ENCODE measurements around the gene DLGAP1. TPM values are rescaled to one million over a fixed set of nuclear protein-coding genes. Genes with fewer than 3 reads are reported as not detected.
A peak's percentile ranks its signal among the peaks of the same experiment; 100 is the strongest.

DLGAP1 gene
- polyA plus RNA-seq, 1 experiment = 0.09 TPM

DNA sequence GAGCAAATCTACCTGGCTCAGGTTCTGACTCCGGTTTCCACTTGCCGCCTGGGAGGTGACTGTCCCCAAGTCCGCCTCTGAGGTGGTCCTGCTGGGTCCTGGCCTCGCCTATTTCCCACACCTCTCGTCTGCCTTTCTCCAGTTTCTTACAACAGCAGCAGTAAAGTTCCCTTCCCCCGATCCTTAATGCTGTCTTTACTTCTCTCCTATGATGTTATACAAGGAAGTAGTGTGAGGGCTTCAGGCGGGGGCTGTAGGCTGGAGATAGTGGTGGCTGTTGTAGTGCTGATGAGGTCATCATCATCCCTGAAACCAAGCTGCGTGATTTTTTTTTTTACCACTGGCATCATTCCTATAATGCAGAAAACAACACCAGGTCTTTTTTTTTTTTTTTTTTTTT, 986.3 kb downstream of the DLGAP1 start:
- ChIA-PET CTCF (interaction anchor here (3.5 kb wide), 1 partner anchor 197 kb away, joined by 12 read pairs; no protein-coding TSS in a partner anchor), POLR2A (no interaction called here)
- TF ChIP-seq, protein P1, sequence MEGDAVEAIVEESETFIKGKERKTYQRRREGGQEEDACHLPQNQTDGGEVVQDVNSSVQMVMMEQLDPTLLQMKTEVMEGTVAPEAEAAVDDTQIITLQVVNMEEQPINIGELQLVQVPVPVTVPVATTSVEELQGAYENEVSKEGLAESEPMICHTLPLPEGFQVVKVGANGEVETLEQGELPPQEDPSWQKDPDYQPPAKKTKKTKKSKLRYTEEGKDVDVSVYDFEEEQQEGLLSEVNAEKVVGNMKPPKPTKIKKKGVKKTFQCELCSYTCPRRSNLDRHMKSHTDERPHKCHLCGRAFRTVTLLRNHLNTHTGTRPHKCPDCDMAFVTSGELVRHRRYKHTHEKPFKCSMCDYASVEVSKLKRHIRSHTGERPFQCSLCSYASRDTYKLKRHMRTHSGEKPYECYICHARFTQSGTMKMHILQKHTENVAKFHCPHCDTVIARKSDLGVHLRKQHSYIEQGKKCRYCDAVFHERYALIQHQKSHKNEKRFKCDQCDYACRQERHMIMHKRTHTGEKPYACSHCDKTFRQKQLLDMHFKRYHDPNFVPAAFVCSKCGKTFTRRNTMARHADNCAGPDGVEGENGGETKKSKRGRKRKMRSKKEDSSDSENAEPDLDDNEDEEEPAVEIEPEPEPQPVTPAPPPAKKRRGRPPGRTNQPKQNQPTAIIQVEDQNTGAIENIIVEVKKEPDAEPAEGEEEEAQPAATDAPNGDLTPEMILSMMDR (IDR thresholded peaks at IDR 0.05; ENCODE audit: low read depth, low read length) = no peak
- H3K4me3 ChIP-seq (ENCODE audit: low read depth, low read length) = no peak overlapping the region
- no peak for DNase-seq (ENCODE audit: low read depth, low spot score)
- H3K27me3 ChIP-seq (ENCODE audit: control insufficient read depth, insufficient read depth, low read length) = no peaks in the 10 kb centered on the region
- H3K27ac ChIP-seq (ENCODE audit: low read depth, low read length) = no peak overlapping the region
- no peaks in the 10 kb centered on the region for H3K9me3 ChIP-seq (ENCODE audit: control insufficient read depth, insufficient read depth, low read length)

DNA sequence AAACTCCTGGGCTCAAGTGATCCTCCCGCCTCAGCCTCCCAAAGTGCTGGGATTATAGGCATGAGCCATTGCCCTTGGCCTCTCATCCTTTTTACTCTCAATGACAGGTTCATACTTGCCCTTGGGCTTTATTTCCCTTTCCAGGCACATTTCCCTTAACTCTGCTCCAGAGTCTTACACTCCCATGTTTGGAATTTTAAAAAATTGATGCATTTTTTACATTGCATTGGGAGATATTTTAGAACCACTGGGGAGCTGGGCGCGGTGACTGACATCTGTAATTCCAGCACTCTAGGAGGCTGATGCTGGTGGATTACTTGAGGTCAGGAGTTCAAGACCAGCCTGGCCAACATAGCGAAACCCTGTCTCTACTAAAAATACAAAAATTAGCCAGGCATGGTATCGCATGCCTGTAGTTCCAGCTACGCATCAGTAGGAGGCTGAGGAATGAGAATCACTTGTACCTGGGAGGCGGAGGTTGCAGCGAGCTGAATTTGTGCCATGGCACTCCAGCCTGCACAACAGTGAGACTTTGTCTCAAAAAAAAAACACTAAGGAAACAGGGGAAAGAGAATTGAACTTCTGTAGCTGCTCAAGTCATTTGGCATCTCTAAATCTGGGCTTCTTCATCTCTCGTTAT, 986.9 kb downstream of the DLGAP1 start:
- TF ChIP-seq, protein P1 (IDR thresholded peaks at IDR 0.05; ENCODE audit: low read depth, low read length) = peak; percentile 14; the same call in 1 of the 2 replicates
- no peaks in the 10 kb centered on the region for H3K9me3 ChIP-seq (ENCODE audit: control insufficient read depth, insufficient read depth, low read length)
- H3K4me3 ChIP-seq (ENCODE audit: low read depth, low read length) = no peak overlapping the region
- ChIA-PET POLR2A (no interaction called here), CTCF (interaction anchor here (3.5 kb wide), 1 partner anchor 198 kb away, joined by 12 read pairs; no protein-coding TSS in a partner anchor)
- no peak overlapping the region for H3K27ac ChIP-seq (ENCODE audit: low read depth, low read length)
- DNase-seq (ENCODE audit: low read depth, low spot score) = no peak
- H3K27me3 ChIP-seq (ENCODE audit: control insufficient read depth, insufficient read depth, low read length) = no peaks in the 10 kb centered on the region

DNA sequence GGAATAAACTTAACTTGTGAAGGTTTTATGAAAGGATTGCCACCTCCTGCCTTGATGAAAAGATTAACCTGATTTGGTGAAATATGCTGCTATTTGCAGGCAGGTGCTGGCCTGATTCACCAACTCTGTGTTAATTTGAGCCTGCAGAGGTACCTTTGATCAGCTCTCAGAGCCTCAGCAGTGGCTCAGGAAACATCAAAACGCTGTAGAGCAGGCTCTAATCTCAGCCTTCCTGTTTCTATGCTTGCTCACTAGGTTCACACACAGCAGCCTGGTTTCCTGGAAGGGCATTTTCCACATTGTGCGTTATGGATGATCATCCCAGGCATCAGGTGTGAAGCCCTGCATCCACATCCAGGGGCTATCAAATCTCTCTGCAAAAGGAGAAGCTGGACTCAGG, 988.2 kb downstream of the DLGAP1 start:
- Histone ChIP-seq H3K27me3 (ENCODE audit: control insufficient read depth, insufficient read depth, low read length) (no peaks in the 10 kb centered on the region), H3K4me3 (ENCODE audit: low read depth, low read length) (no peak overlapping the region), H3K27ac (ENCODE audit: low read depth, low read length) (no peak overlapping the region), H3K9me3 (ENCODE audit: control insufficient read depth, insufficient read depth, low read length) (peaks cover 2% of the 10 kb centered on the region; the same call in 1 of the 2 replicates)
- ChIA-PET POLR2A (interaction anchor here (0.6 kb wide), 1 partner anchor 157 kb away, joined by 4 read pairs; no protein-coding TSS in a partner anchor), CTCF (interaction anchor here (0.6 to 3.6 kb wide), 10 partner anchors 10 to 199 kb away, joined by 3 to 15 read pairs (median 4); no protein-coding TSS in a partner anchor)
- DNase-seq (ENCODE audit: low read depth, low spot score) = no peak
- TF ChIP-seq, protein P1 (IDR thresholded peaks at IDR 0.05; ENCODE audit: low read depth, low read length) = no peak

DNA sequence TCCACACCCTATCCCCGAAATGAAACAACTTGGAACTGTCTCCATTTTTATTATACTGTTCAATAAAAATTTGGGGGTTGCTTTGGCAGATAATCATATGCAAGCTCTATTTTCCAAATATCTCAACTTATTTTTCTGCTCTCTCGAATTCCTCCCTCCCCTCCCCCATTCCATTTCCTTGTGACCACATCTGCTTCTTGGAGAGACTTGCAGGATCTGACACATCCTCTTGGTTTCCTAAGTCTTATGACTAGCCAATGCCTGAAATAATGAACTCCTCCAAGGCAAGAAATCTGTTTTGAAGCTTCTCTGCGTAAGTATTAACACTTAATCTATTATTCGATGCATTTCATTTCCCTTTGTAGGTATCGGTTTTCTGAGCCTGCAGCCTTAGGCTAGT, 989.1 kb downstream of the DLGAP1 start:
- POLR2A ChIA-PET = interaction anchor here (0.7 to 0.8 kb wide), 2 partner anchors 12 to 246 kb away, joined by 5 to 9 read pairs; no protein-coding TSS in a partner anchor
- Histone ChIP-seq H3K27ac (ENCODE audit: low read depth, low read length) (no peak overlapping the region), H3K4me3 (ENCODE audit: low read depth, low read length) (no peak overlapping the region), H3K27me3 (ENCODE audit: control insufficient read depth, insufficient read depth, low read length) (no peaks in the 10 kb centered on the region), H3K9me3 (ENCODE audit: control insufficient read depth, insufficient read depth, low read length) (peaks cover 3% of the 10 kb centered on the region; the same call in 1 of the 2 replicates)
- DNase-seq (ENCODE audit: low read depth, low spot score) = no peak
- CTCF ChIA-PET = interaction anchor here (0.6 to 3.6 kb wide), 8 partner anchors 9 to 237 kb away, joined by 3 to 15 read pairs (median 4); no protein-coding TSS in a partner anchor
- TF ChIP-seq, protein P1 (IDR thresholded peaks at IDR 0.05; ENCODE audit: low read depth, low read length) = no peak

DNA sequence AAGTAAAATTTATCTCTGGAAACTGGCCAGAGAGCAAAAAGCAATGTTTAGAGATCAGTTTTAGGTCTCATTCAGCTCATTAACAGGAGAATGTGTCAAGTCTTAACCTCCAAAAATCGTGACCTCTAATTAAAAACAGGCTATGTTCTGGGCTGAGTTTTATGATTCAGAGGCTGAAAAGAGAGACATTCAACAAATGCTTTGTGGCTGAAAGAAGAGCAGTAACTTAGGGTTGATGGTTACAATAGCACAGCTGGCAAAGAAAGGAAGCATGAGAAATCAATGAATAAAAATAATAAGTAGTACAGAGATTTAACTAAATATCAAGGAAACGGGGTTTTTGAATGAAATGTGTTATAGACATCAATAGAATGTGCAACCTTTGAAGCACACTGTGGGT, 992.1 kb downstream of the DLGAP1 start:
- ChIA-PET POLR2A (no interaction called here), CTCF (interaction anchor here (0.7 to 1.6 kb wide), 3 partner anchors 9 to 15 kb away, joined by 3 to 5 read pairs (median 3); no protein-coding TSS in a partner anchor)
- no peak for DNase-seq (ENCODE audit: low read depth, low spot score)
- TF ChIP-seq, protein P1 (IDR thresholded peaks at IDR 0.05; ENCODE audit: low read depth, low read length) = no peak
- Histone ChIP-seq H3K4me3 (ENCODE audit: low read depth, low read length) (no peak overlapping the region), H3K9me3 (ENCODE audit: control insufficient read depth, insufficient read depth, low read length) (peaks cover 6% of the 10 kb centered on the region), H3K27ac (ENCODE audit: low read depth, low read length) (no peak overlapping the region), H3K27me3 (ENCODE audit: control insufficient read depth, insufficient read depth, low read length) (no peaks in the 10 kb centered on the region)

Measured in AG04450 (cell line).